DOHH2 (cell line): Measurements from ENCODE around the gene S1PR1.

Experiments used
- EZH2phosphoT487 ChIP-seq: fragments of 200-600 bp; sonication (generic); IDR thresholded peaks from 2 replicates; pipeline ENCODE4 v1.6.1; 2017; ENCODE audit warnings: borderline replicate concordance, mild to moderate bottlenecking, antibody characterized with exemption, low read length, moderate library complexity, mixed read lengths
- TF ChIP-seq, protein P1 (sequence below): fragments of 200-600 bp; sonication (generic); IDR thresholded peaks from one replicate; pipeline ENCODE4 v1.5.1; 2014; ENCODE audit warnings: antibody characterized with exemption, mild to moderate bottlenecking, low read depth, low read length; ENCODE audit not compliant: poor library complexity, severe bottlenecking

DNA sequence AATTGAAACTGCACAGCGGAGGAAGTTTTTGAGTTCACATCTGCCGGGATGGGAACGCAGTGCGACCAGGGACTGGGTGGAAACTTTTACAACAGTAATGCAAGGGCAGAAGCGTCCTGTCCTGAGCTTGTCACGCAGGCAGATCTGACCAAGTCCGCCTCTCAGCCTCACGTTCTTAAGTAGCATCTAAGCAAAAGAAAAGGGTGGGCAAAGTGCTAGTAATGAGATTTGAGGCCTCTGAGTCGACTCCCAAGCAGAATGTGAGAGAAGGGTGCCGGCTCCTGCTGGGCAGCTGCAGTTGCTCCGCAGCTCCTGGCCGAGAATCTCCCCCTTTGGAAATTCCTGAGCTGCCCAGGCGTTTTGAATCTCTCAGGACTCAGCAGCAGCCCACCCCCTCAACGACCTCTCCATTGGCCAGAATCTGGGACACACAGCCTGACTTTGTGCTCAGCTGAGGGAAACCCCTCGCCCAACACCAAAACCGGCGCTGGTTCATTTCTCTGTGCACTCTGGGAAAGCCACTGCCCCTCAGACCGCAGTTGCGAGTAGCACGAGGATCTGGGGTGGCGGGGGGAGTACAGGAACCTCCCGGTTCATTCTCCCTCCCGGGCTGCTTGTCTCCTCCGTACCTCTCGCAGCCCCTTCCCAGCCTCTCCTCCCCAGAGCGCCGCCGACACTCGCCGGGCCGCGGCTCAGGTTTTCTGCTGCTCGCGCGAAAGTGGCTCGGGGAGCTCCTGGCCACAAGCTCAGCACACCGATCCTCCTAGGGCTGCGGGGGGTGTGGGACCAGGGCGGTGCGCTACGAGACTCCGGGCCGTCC lies 913 bp upstream of the S1PR1 start:
- TF ChIP-seq, protein P1, sequence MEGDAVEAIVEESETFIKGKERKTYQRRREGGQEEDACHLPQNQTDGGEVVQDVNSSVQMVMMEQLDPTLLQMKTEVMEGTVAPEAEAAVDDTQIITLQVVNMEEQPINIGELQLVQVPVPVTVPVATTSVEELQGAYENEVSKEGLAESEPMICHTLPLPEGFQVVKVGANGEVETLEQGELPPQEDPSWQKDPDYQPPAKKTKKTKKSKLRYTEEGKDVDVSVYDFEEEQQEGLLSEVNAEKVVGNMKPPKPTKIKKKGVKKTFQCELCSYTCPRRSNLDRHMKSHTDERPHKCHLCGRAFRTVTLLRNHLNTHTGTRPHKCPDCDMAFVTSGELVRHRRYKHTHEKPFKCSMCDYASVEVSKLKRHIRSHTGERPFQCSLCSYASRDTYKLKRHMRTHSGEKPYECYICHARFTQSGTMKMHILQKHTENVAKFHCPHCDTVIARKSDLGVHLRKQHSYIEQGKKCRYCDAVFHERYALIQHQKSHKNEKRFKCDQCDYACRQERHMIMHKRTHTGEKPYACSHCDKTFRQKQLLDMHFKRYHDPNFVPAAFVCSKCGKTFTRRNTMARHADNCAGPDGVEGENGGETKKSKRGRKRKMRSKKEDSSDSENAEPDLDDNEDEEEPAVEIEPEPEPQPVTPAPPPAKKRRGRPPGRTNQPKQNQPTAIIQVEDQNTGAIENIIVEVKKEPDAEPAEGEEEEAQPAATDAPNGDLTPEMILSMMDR, result no peak
- no peak for TF ChIP-seq EZH2phosphoT487
